ENCODE data around the gene A1BG.
A peak's percentile ranks its signal among the peaks of the same experiment; 100 is the strongest.
"Not testable (repeated sequence)": the region's sequence is repeated elsewhere in the genome, so short reads cannot be mapped to it uniquely, and the experiment has no call there.

A1BG gene

GRCh38 chr19:58332697-58333096, 20.6 kb downstream of the A1BG start:
- no peak for DNase-seq

DNA sequence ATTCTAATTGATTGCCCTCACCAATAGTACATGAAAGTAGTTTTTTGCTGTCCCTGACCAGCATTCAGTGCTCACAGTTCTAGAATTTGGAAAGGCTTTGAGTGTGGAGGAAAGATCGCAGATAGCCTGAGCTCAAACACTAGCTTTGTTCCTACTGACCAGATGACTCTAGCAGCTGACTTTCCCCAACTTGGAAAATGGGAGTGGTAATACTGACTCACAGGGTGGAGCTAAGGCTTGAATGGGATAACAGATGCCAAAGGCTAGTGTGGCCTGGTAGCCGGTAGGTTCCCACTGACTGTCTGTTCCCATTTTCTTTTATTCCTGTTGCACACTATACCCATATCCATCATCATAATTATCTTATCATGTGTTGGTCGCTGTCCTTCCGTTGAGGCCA, 22.8 kb downstream of the A1BG start:
- no peak for DNase-seq

- DNase-seq = no peak
Measured at GRCh38 chr19:58328999-58329398, 24.3 kb downstream of the A1BG start.

GRCh38 chr19:58326914-58327726, 26.2 kb downstream of the A1BG start, which contains the start of gene ZSCAN22:
ZSCAN22 (plus strand) TSS chr19:58326994; CDS start chr19:58334803, 7,809 bp downstream.
- DNase-seq = peak; percentile 81

GRCh38 chr19:58326501-58326913, 26.8 kb downstream of the A1BG start:
- DNase-seq = no peak

DNA sequence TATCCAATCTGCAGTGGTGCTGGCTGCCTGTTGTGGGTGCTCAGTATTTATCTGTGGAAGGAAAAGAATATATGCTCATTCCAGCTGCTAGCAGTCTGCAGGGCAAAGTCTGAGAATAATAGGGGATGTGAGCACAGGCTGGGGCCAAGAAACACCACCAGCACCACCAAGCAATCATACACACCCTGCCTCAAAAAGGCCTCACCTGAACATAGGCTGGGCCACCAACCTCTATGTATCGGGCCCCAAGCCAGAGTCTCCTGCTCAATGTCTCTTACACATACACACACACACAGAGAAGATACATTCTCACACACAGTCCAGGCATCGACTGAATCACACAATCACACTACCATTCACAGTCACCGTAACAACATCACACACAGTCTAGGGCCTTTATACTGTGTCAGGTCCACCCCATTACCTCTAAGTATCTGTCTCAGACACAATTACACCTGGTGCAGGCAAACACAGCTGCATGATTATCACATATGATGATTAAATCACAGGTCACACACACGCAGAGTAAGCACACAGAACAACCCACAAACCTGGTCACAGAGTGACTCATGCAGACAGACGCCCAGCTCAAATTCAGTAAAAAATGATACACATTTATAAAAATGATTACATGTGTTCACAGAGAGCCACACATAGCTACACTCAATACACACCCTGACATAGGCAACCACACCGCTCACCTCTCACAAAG, 27.8 kb downstream of the A1BG start:
- peak; percentile 11 for DNase-seq

GRCh38 chr19:58319241-58319640, 34.1 kb downstream of the A1BG start:
- DNase-seq = no peak

DNA sequence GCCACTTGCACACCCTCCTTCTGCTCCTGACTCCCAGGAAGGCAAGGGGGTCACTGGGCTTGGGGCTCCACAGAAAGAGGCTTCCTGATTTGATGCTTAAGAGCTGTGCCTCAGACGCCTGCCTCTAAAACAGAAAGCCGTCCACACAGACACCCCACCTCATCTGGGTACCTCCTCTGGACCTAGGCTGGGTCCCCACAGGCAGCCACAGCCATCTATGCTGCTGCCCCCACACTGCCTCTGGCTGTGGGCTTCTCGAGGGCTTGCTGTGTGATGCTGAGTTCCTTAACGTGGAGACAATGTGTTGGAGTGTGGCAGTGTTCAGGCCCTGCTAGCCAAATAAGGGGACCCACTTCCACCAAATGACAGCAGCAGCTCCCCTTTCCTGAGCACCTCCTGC, 35.0 kb downstream of the A1BG start:
- DNase-seq = no peak

GRCh38 chr19:58317476-58318072, 35.7 kb downstream of the A1BG start:
- no peak for DNase-seq

DNA sequence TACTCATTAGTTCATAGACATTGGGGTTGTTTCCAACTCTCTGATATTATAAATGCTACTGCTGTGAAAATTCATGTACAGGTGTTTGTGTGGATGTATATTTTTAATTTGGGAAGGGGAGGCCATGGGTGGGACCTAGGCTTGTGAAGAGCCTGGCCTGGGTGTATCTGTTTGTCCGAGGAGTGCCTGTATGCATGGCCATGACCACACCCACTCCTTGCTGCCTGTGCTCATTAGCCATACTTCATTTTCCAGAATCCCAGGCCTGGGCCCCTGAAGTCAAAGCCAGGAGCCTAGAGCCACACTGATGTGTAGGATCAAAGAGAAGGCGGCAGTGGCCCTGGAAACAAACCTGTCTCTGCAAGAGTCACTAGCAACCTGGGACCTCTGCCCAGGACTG, 37.7 kb downstream of the A1BG start:
- DNase-seq = no peak

DNA sequence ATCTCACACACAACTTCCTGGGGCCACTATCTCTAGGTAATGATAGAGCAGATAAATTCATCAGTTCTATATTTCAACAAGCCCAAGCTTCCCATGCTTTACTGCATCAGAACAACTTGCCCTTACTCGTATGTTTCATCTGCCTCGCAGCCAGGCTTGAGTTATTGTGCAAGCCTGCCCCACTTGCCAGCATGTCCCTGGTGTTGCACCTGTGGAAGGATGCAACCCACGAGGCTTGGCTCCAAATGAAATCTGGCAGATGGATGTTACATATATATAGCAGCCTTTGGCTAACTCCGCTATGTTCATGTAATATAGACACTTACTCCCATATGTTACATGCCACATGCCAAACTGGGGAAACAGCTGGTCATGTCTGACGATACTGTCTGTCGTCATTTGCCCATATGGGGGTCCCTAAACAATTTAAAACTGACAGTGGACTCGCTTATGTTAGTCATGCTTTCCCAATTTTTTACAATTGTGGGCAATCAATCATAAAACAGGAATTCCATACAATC, 41.9 kb downstream of the A1BG start:
- no peak for DNase-seq

DNA sequence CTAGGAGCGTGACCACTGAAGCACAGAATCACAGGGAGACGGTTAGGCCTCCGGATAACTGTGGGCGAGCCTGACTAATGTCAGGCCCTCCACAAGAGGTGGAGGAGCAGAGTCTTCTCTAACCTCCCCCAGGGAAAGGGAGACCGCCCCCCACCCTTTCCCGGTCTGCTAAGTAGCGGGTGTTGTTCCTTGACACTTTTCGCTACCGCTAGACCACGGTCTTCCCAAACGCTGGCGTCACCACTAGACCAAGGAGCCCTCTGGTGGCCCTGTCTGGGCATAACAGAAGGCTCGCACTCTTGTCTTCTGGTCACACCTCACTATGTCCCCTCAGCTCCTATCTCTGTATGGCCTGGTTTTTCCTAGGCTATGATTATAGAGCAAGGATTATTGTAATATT, 42.6 kb downstream of the A1BG start:
- DNase-seq = not testable (repeated sequence)

DNA sequence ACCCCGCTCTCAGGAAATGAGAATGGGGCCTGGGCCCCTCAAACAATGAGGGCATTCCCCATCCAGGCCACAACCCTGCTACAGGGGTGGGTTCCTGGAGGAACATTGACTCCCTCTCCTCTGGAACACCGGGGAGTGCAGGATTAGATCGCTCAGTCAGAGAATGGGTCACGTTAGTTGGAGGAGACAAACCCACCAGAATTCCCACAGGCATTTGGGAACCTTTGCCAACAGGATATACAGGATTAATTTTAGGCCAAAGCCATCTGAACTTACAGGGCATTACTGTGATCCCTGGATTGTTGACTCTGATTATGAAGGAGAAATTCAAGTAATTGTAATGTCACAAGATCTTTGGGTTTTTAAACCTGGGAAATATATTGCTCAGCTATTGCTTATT, 45.6 kb downstream of the A1BG start:
- DNase-seq = no peak

- no peak for DNase-seq
Measured at GRCh38 chr19:58305932-58306323, 47.4 kb downstream of the A1BG start.

- peak; percentile 84 for DNase-seq
Measured at GRCh38 chr19:58305065-58305931, 48.0 kb downstream of the A1BG start, which contains the start of gene ERVK3-1. ERVK3-1 (plus strand) TSS chr19:58305377; CDS start chr19:58312169, 6,792 bp downstream.

DNA sequence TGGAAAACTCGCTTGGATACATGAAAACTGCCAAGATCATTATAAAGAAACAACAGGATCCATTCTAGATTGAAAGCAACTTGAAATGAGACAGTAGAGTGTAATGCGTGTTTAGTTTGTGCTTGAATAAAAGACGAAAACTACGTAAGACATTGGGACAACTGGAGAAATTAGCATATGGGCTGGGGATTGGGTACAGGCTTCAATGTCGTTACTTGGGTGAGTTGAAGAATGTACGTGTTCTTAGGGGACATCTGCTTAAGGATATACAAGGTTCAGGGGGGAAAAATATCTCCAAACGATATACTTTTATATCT, 48.6 kb downstream of the A1BG start:
- DNase-seq = no peak

DNA sequence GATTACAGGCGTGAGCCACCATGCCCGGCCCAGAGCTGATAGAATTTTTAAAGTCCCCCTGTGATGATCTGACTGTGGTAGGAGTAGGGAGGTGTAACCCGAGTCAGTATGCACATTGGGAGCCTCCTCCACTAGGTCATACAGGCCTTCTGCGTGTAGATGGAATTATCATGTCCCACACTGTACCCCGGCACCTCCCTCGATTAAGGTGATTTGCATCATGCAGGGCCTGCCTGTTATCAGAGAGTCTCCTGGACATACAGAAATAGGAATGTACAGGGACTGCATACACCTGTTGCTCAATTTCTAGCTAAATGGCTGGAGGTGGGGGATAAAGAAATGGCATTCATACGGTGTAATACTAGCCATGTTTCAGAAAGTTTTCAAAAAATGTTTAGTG, 49.0 kb downstream of the A1BG start:
- DNase-seq = no peak

- DNase-seq = no peak
Measured at GRCh38 chr19:58300620-58301019, 52.7 kb downstream of the A1BG start.

DNA sequence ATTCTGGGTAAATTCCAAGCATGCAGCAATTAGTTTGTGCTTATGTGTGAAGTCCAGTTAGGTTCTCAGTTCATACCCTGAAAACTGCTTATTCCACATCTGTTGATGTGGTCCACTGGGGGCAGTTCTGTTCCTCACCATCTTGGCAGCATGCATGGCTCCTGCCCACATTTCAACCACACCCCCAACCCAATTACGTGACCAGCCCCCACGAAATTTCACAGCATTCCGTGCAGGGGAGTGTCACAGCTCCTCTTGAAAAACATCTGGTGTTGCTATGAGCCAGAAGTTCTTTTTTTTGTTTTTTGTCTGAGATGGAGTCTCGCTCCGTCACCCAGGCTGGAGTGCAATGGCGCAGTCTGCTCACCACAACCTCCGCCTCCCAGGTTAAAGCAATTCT, 57.2 kb downstream of the A1BG start:
- DNase-seq = no peak

Measured in NCI-H2081 treated with DMSO at 0.1 percent for 48 hours (cell line).